HepG2 (cell line): Measurements from ENCODE around the gene SYCP2.

Experiments used
- FOXK1 ChIP-seq: sonication (generic); formaldehyde crosslinking; IDR thresholded peaks from 2 replicates; pipeline ENCODE4 v1.4.0; 2020; ENCODE audit warnings: low read depth, missing genetic modification reagents, borderline replicate concordance
- SMAD3 ChIP-seq: sonication (generic); formaldehyde crosslinking; IDR thresholded peaks from 2 replicates; pipeline ENCODE4 v1.4.0; 2020; ENCODE audit warnings: missing genetic modification reagents
- TCF7L2 ChIP-seq: IDR thresholded peaks from 2 replicates; pipeline ENCODE4 v1.6.1; 2011; ENCODE audit warnings: mild to moderate bottlenecking, low read depth, low read length, moderate library complexity
- ZNF383 ChIP-seq: sonication (generic); formaldehyde crosslinking; IDR thresholded peaks from 2 replicates; pipeline ENCODE4 v1.4.0; 2020; ENCODE audit warnings: missing genetic modification reagents, mild to moderate bottlenecking, borderline replicate concordance
- ZNF496 ChIP-seq: sonication (generic); formaldehyde crosslinking; IDR thresholded peaks from 2 replicates; pipeline ENCODE4 v1.8.1; 2023; ENCODE audit warnings: mild to moderate bottlenecking, moderate library complexity, missing genetic modification reagents; ENCODE audit not compliant: insufficient replicate concordance
- ZNF569 ChIP-seq: sonication (generic); formaldehyde crosslinking; IDR thresholded peaks from 2 replicates; pipeline ENCODE4 v1.5.0; 2020; ENCODE audit warnings: mild to moderate bottlenecking, missing genetic modification reagents, moderate library complexity, borderline replicate concordance
- ZSCAN12 ChIP-seq: sonication (generic); formaldehyde crosslinking; IDR thresholded peaks from 2 replicates; pipeline ENCODE4 v1.9.0; 2021; ENCODE audit warnings: mild to moderate bottlenecking, missing genetic modification reagents

DNA sequence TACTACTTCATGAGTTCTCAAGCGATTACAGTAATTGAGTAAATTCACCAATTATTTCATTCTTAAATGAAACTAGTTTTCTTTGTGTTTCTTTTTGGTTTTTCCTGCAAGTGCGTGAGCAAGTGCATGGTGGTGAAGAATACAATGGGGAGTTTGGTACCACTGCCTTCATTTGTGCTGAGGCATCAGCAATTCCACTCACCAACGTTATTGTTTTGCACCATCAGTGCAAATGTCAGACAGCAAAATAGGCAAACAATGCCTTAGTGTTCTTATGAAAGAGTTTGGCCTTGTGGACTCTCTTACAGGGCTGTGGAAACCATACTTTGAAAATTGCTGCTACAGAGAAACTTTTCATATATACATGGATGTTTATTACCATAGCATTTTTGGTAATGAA is 33.0 kb upstream of the SYCP2 start:
- no peak for TF ChIP-seq TCF7L2
- TF ChIP-seq SMAD3 = no peak
- TF ChIP-seq ZNF569 = no peak
- no peak for TF ChIP-seq ZNF496 (CRISPR knock-in tag)
- no peak for TF ChIP-seq ZSCAN12 (CRISPR knock-in tag)
- no peak for TF ChIP-seq ZNF383 (CRISPR knock-in tag)
- no peak for TF ChIP-seq FOXK1 (CRISPR knock-in tag)
